HL-60 (cell line): ENCODE data around the gene PSMD8.

ENCODE experiments used
- CTCF ChIP-seq: IDR thresholded peaks from one replicate; pipeline ENCODE4 v1.5.1; 2011; ENCODE audit warnings: low read length, control low read depth, inconsistent platforms; ENCODE audit not compliant: insufficient read depth
- POLR2AphosphoS5 ChIP-seq: IDR thresholded peaks from 2 replicates; pipeline ENCODE4 v1.6.1; 2012; ENCODE audit warnings: low read depth
- REST ChIP-seq: IDR thresholded peaks from 2 replicates; pipeline ENCODE4 v1.6.1; 2012; ENCODE audit warnings: low read depth; ENCODE audit not compliant: insufficient replicate concordance

GRCh38 chr19:38386971-38387549 is 12.7 kb downstream of the PSMD8 start:
- TF ChIP-seq CTCF, result no peak
- TF ChIP-seq POLR2AphosphoS5, result no peak
- TF ChIP-seq REST, result no peak
